GM13977 (cell line): ENCODE measurements around the gene MORN4.
A peak's percentile ranks its signal among the peaks of the same experiment; 100 is the strongest.

Experiments
- DNase-seq: peaks from one replicate; pipeline ENCODE4 v3.0.0; 2012; ENCODE audit warnings: low spot score
- CTCF ChIP-seq: IDR thresholded peaks from 2 replicates; pipeline ENCODE4 v1.5.1; 2012; ENCODE audit warnings: mild to moderate bottlenecking, control low read depth; ENCODE audit not compliant: insufficient read depth; ENCODE audit errors: extremely low read depth, missing control alignments
- in situ Hi-C: fragments of 300-500 bp; cut with MboI; formaldehyde crosslinking; loops from one replicate; pipeline ENCODE4 v1.12.0; 2022; ENCODE audit warnings: low sequenced_read_pairs, low pct_unique_long_range_greater_than_20kb, mixed read lengths, inconsistent platforms; ENCODE audit not compliant: unreplicated experiment

The MORN4 gene

GRCh38 chr10:97574374-97575126, 58.8 kb downstream of the MORN4 start:
- DNase-seq = no peak
- in situ Hi-C loops = no loop called here
- TF ChIP-seq CTCF = no peak

- in situ Hi-C loops = no loop called here
- TF ChIP-seq CTCF = no peak
- DNase-seq = no peak
Measured at GRCh38 chr10:97573672-97574071, 59.6 kb downstream of the MORN4 start.

GRCh38 chr10:97573021-97573420, 60.3 kb downstream of the MORN4 start:
- no peak for DNase-seq
- in situ Hi-C loops = no loop called here
- TF ChIP-seq CTCF = no peak

DNA sequence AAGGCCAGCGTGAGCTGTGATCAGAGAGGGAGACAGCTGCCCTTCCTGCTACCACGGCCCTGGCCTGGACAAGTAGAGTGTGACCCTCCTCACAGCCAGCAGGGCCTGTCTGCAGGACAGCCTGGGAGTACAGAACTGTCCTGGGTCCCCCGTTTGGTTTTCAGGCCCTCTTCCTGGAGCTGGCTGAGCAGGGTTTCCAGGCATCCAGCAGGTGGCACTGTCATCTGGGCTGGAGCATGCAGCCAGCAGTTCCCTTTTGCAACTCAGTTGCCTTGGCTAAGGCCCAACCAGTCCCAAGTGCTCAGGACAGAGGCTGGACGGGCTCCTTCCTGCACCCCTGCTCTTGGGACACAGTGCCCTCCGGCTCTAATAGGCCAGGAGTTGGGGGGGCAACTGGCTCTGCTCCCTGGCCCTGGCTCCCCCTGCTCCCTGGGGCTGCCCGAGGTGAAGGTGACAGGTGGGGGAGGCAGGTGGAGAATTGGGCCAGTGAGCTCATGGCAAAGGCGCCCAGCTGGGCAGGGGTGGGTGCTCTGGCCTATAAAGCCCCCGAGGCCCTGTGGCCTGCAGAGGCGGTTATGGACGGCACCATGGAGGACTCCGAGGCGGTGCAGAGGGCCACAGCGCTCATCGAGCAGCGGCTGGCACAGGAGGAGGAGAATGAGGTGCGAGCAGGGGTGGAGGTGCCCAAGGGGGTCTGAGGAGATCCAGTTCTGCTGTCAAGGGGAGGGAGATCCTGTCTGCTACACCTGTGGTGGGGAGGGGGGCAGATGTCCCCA, 60.9 kb downstream of the MORN4 start, which contains the start of gene ANKRD2:
TSS of gene ANKRD2 (plus strand) at position 566 of the 776 bp plus-strand sequence. CDS start at position 576, 10 bp downstream.
- peak; percentile 90 for TF ChIP-seq CTCF
- in situ Hi-C loops = no loop called here

DNA sequence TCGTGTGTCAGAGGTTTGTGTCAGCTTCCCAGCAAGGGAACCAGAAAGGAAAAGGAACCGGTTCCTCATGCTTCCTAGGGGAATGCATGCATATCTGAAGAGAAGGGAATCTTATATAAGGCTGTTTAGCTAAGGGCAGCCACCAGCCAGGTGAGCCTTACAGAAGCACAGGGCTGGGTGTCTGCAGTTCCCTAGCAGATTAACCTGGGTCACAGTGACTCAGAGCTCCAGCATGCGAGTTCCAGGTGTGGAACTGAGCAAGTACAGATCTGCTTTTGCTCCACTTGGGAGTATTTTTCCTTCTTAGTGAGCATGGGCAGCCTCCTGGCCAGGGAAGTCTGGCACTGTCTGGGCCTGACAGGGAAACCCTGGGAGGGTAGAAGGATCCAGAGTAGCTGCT, 61.7 kb downstream of the MORN4 start:
- in situ Hi-C loops = no loop called here
- no peak for DNase-seq
- TF ChIP-seq CTCF = no peak

More for the DNA sequence above, 60.9 kb downstream of the MORN4 start, which contains the start of gene ANKRD2:
- peak; percentile 84 for DNase-seq

- no peak for DNase-seq
- no peak for TF ChIP-seq CTCF
- in situ Hi-C loops = no loop called here
Measured at GRCh38 chr10:97570789-97571471, 62.4 kb downstream of the MORN4 start.
